Ishikawa (cell line): ENCODE measurements around the gene HOXA4.

ENCODE experiments used
- CEBPB ChIP-seq: IDR thresholded peaks from 2 replicates; pipeline ENCODE4 v1.6.1; 2012
- CREB1 ChIP-seq: IDR thresholded peaks from 2 replicates; pipeline ENCODE4 v1.6.1; 2012; ENCODE audit warnings: low read depth
- EGR1 ChIP-seq: IDR thresholded peaks from 2 replicates; pipeline ENCODE4 v1.6.1; 2012
- EP300 ChIP-seq: IDR thresholded peaks from 2 replicates; pipeline ENCODE4 v1.6.1; 2012; ENCODE audit warnings: borderline replicate concordance
- FOXM1 ChIP-seq: IDR thresholded peaks from 2 replicates; pipeline ENCODE4 v1.6.1; 2012; ENCODE audit warnings: low read depth, borderline replicate concordance
- MAX ChIP-seq: IDR thresholded peaks from 2 replicates; pipeline ENCODE4 v1.6.1; 2012
- NFIC ChIP-seq: IDR thresholded peaks from 2 replicates; pipeline ENCODE4 v1.6.1; 2012
- RAD21 ChIP-seq: IDR thresholded peaks from 2 replicates; pipeline ENCODE4 v1.6.1; 2012; ENCODE audit warnings: low read depth
- REST ChIP-seq: IDR thresholded peaks from 2 replicates; pipeline ENCODE4 v1.6.1; 2012; ENCODE audit warnings: low read depth, mild to moderate bottlenecking
- TAF1 ChIP-seq: IDR thresholded peaks from 2 replicates; pipeline ENCODE4 v1.6.1; 2012; ENCODE audit warnings: low read depth, mild to moderate bottlenecking
- TCF12 ChIP-seq: IDR thresholded peaks from 2 replicates; pipeline ENCODE4 v1.6.1; 2012; ENCODE audit warnings: low read depth
- TEAD4 ChIP-seq: IDR thresholded peaks from 2 replicates; pipeline ENCODE4 v1.6.1; 2012
- USF1 ChIP-seq: IDR thresholded peaks from 2 replicates; pipeline ENCODE4 v1.6.1; 2012
- YY1 ChIP-seq: IDR thresholded peaks from 2 replicates; pipeline ENCODE4 v1.6.1; 2012; ENCODE audit warnings: low read depth
- ZBTB7A ChIP-seq: IDR thresholded peaks from 2 replicates; pipeline ENCODE4 v1.6.1; 2012; ENCODE audit warnings: low read depth

HOXA4 gene

GRCh38 chr7:27171637-27172314 is 41.2 kb upstream of the HOXA4 start:
- no peak; the same call in 1 of the 2 replicates for TF ChIP-seq MAX
- no peak for TF ChIP-seq TCF12

- TF ChIP-seq REST (no peak), USF1 (no peak), EP300 (no peak), TAF1 (no peak), TCF12 (no peak), MAX (no peak)
Measured at GRCh38 chr7:27171325-27171636, 40.7 kb upstream of the HOXA4 start.

GRCh38 chr7:27170426-27171324 is 40.1 kb upstream of the HOXA4 start:
- TF ChIP-seq YY1, result no peak
- TF ChIP-seq ZBTB7A, result no peak
- TF ChIP-seq FOXM1, result no peak
- TF ChIP-seq CEBPB, result no peak
- no peak for TF ChIP-seq EGR1
- TF ChIP-seq REST, result no peak
- no peak for TF ChIP-seq USF1
- no peak for TF ChIP-seq NFIC
- no peak for TF ChIP-seq TEAD4
- no peak for TF ChIP-seq CREB1

- TF ChIP-seq ZBTB7A, result peak; percentile 59; the same call in 1 of the 2 replicates
- TF ChIP-seq TEAD4, result no peak
- no peak for TF ChIP-seq TAF1
- no peak for TF ChIP-seq TCF12
Measured at GRCh38 chr7:27169658-27170425, 39.3 kb upstream of the HOXA4 start.

GRCh38 chr7:27168265-27168947 is 37.8 kb upstream of the HOXA4 start:
- TF ChIP-seq CREB1 (no peak), EP300 (no peak), YY1 (no peak), MAX (no peak), NFIC (no peak), USF1 (no peak), ZBTB7A (no peak; the same call in 1 of the 2 replicates), FOXM1 (no peak), REST (no peak), EGR1 (no peak), TEAD4 (no peak), RAD21 (no peak), TAF1 (no peak), TCF12 (no peak), CEBPB (no peak)
